Measurements from ENCODE around the gene SHANK1.

The SHANK1 gene

GRCh38 chr19:50728084-50728737 lies 8.6 kb upstream of the SHANK1 start:
- TF ChIP-seq ZNF449 (tag by site-specific recombination; IDR thresholded peaks at IDR 0.05): no peak
- TF ChIP-seq OVOL3 (tag by site-specific recombination; IDR thresholded peaks at IDR 0.05): no peak
- no peak for TF ChIP-seq GFI1B (tag by site-specific recombination; IDR thresholded peaks at IDR 0.05)
- no peak for TF ChIP-seq ZNF544 (tag by site-specific recombination; IDR thresholded peaks at IDR 0.05)
- TF ChIP-seq ZNF596 (tag by site-specific recombination; IDR thresholded peaks at IDR 0.05): no peak
- 0 out of 2 replicates have a peak, but pooled peaks have one; percentile 38 for TF ChIP-seq ZBTB17 (tag by site-specific recombination; IDR thresholded peaks at IDR 0.05)
- TF ChIP-seq SP2 (tag by site-specific recombination; IDR thresholded peaks at IDR 0.05): peak; percentile 82
- peak; percentile 51; the same call in 1 of the 2 replicates for TF ChIP-seq KLF9 (tag by site-specific recombination; IDR thresholded peaks at IDR 0.05; ENCODE audit: low read depth)
- TF ChIP-seq, protein P1, sequence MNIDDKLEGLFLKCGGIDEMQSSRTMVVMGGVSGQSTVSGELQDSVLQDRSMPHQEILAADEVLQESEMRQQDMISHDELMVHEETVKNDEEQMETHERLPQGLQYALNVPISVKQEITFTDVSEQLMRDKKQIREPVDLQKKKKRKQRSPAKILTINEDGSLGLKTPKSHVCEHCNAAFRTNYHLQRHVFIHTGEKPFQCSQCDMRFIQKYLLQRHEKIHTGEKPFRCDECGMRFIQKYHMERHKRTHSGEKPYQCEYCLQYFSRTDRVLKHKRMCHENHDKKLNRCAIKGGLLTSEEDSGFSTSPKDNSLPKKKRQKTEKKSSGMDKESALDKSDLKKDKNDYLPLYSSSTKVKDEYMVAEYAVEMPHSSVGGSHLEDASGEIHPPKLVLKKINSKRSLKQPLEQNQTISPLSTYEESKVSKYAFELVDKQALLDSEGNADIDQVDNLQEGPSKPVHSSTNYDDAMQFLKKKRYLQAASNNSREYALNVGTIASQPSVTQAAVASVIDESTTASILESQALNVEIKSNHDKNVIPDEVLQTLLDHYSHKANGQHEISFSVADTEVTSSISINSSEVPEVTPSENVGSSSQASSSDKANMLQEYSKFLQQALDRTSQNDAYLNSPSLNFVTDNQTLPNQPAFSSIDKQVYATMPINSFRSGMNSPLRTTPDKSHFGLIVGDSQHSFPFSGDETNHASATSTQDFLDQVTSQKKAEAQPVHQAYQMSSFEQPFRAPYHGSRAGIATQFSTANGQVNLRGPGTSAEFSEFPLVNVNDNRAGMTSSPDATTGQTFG (tag by site-specific recombination; IDR thresholded peaks at IDR 0.05; ENCODE audit: borderline replicate concordance): no peak
- TF ChIP-seq ZNF335 (tag by site-specific recombination; conservative IDR thresholded peaks at IDR 0.05): peak; percentile 34; the same call in 1 of the 2 replicates
- TF ChIP-seq, protein P2, sequence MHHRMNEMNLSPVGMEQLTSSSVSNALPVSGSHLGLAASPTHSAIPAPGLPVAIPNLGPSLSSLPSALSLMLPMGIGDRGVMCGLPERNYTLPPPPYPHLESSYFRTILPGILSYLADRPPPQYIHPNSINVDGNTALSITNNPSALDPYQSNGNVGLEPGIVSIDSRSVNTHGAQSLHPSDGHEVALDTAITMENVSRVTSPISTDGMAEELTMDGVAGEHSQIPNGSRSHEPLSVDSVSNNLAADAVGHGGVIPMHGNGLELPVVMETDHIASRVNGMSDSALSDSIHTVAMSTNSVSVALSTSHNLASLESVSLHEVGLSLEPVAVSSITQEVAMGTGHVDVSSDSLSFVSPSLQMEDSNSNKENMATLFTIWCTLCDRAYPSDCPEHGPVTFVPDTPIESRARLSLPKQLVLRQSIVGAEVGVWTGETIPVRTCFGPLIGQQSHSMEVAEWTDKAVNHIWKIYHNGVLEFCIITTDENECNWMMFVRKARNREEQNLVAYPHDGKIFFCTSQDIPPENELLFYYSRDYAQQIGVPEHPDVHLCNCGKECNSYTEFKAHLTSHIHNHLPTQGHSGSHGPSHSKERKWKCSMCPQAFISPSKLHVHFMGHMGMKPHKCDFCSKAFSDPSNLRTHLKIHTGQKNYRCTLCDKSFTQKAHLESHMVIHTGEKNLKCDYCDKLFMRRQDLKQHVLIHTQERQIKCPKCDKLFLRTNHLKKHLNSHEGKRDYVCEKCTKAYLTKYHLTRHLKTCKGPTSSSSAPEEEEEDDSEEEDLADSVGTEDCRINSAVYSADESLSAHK (tag by site-specific recombination; IDR thresholded peaks at IDR 0.05): no peak
- peak; percentile 76 for TF ChIP-seq SP3 (tag by site-specific recombination; IDR thresholded peaks at IDR 0.05)
- TF ChIP-seq ZSCAN5A (tag by site-specific recombination; IDR thresholded peaks at IDR 0.05): no peak
- no peak for TF ChIP-seq ZNF776 (tag by site-specific recombination; IDR thresholded peaks at IDR 0.05; ENCODE audit: borderline replicate concordance)
- TF ChIP-seq ZNF169 (tag by site-specific recombination; IDR thresholded peaks at IDR 0.05): no peak
- no peak for TF ChIP-seq ZNF660 (tag by site-specific recombination; IDR thresholded peaks at IDR 0.05)
- TF ChIP-seq, protein P3, sequence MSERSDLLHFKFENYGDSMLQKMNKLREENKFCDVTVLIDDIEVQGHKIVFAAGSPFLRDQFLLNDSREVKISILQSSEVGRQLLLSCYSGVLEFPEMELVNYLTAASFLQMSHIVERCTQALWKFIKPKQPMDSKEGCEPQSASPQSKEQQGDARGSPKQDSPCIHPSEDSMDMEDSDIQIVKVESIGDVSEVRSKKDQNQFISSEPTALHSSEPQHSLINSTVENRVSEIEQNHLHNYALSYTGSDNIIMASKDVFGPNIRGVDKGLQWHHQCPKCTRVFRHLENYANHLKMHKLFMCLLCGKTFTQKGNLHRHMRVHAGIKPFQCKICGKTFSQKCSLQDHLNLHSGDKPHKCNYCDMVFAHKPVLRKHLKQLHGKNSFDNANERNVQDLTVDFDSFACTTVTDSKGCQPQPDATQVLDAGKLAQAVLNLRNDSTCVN (tag by site-specific recombination; optimal IDR thresholded peaks at IDR 0.05): peak; percentile 45
- TF ChIP-seq BCL11A (tag by site-specific recombination; IDR thresholded peaks at IDR 0.05; ENCODE audit: low read depth): no peak
- TF ChIP-seq ZFHX2 (tag by site-specific recombination; conservative IDR thresholded peaks at IDR 0.05): peak; percentile 45; the same call in 1 of the 2 replicates
- TF ChIP-seq ZNF280D (tag by site-specific recombination; IDR thresholded peaks at IDR 0.05): no peak
- 0 out of 2 replicates have a peak, but pooled peaks have one; percentile 21 for TF ChIP-seq ZNF10 (tag by site-specific recombination; IDR thresholded peaks at IDR 0.05)
- no peak for TF ChIP-seq KLF1 (tag by site-specific recombination; IDR thresholded peaks at IDR 0.05)
- 0 out of 2 replicates have a peak, but pooled peaks have one; percentile 25 for TF ChIP-seq ZBTB8A (tag by site-specific recombination; IDR thresholded peaks at IDR 0.05)
- no peak overlapping the region for H3K4me3 ChIP-seq (ENCODE audit: low read depth, low read length)
- no peak overlapping the region for H3K27ac ChIP-seq (ENCODE audit: extremely low read depth, low read depth, low read length)
- CTCF ChIA-PET: interaction anchor here (0.6 to 1.4 kb wide), 6 partner anchors 23 to 1195 kb away, joined by 3 to 4 read pairs (median 3); no protein-coding TSS in a partner anchor
- H3K9me3 ChIP-seq (ENCODE audit: control insufficient read depth, insufficient read depth, low read depth, low read length): no peaks in the 10 kb centered on the region
- H3K36me3 ChIP-seq (ENCODE audit: control insufficient read depth in 2 of 2, insufficient read depth in 1 of 2, low read length in 2 of 2): no peaks in the 10 kb centered on the region; a peak in 1 of 3 replicates
- POLR2A ChIA-PET: interaction anchor here (0.6 to 1.4 kb wide), 3 partner anchors 10 to 66 kb away, joined by 3 to 5 read pairs (median 4); no protein-coding TSS in a partner anchor
- H3K4me1 ChIP-seq (ENCODE audit: control insufficient read depth, insufficient read depth, low read length): peaks cover 7% of the 10 kb centered on the region; the same call in 1 of the 2 replicates
